HepG2 (cell line): ENCODE measurements around the gene ELP4.

Experiments used
- AHR ChIP-seq: IDR thresholded peaks from 2 replicates; pipeline ENCODE4 v1.6.1; 2018; ENCODE audit warnings: missing genetic modification reagents, missing compliant biosample characterization
- EP300 ChIP-seq, 3 experiments: sonication (generic) in 1 of 3; formaldehyde crosslinking in 1 of 3; IDR thresholded peaks; 2 replicates each; pipeline versions ENCODE4 v1.5.1 to v1.6.1; 2011 to 2020; ENCODE audit warnings: low read depth in 2 of 3, low read length in 2 of 3, borderline replicate concordance in 1 of 3, improper control_type of control experiment in 1 of 3, mild to moderate bottlenecking in 1 of 3, missing genetic modification reagents in 1 of 3, moderate library complexity in 1 of 3
- POLR2A ChIP-seq, 2 experiments: IDR thresholded peaks; 2 replicates each; pipeline ENCODE4 v1.6.1; 2011; ENCODE audit warnings: low read depth in 2 of 2, low read length in 2 of 2, mild to moderate bottlenecking in 1 of 2, moderate library complexity in 1 of 2; ENCODE audit not compliant: insufficient read depth in 1 of 2
- SAFB2 ChIP-seq: sonication (generic); formaldehyde crosslinking; IDR thresholded peaks from 2 replicates; pipeline ENCODE4 v1.5.1; 2020; ENCODE audit warnings: missing genetic modification reagents, low read depth, mild to moderate bottlenecking, borderline replicate concordance
- SIX1 ChIP-seq: sonication (generic); formaldehyde crosslinking; IDR thresholded peaks from 2 replicates; pipeline ENCODE4 v1.4.0; 2020; ENCODE audit warnings: missing genetic modification reagents, borderline replicate concordance
- SSRP1 ChIP-seq: IDR thresholded peaks from 2 replicates; pipeline ENCODE4 v1.6.1; 2016; ENCODE audit warnings: control low read depth
- ZNF674 ChIP-seq: sonication (generic); formaldehyde crosslinking; IDR thresholded peaks from 2 replicates; pipeline ENCODE4 v1.5.0; 2020; ENCODE audit warnings: low read depth, mild to moderate bottlenecking, missing genetic modification reagents
- ZNF746 ChIP-seq: sonication (generic); formaldehyde crosslinking; IDR thresholded peaks from 2 replicates; pipeline ENCODE4 v1.8.0; 2022; ENCODE audit warnings: mild to moderate bottlenecking, missing genetic modification reagents
- ZSCAN21 ChIP-seq: sonication (generic); formaldehyde crosslinking; IDR thresholded peaks from 2 replicates; pipeline ENCODE4 v1.8.0; 2022; ENCODE audit warnings: mild to moderate bottlenecking, missing genetic modification reagents, moderate library complexity, borderline replicate concordance
- TF ChIP-seq, protein P1 (sequence below): sonication (generic); formaldehyde crosslinking; IDR thresholded peaks from 2 replicates; pipeline ENCODE4 v1.4.0; 2020; ENCODE audit warnings: mild to moderate bottlenecking, missing genetic modification reagents
- TF ChIP-seq, protein P2 (sequence below), 2 experiments: sonication (generic) in 1 of 2; formaldehyde crosslinking in 1 of 2; IDR thresholded peaks; 2 replicates each; pipeline versions ENCODE4 v1.5.1 to v1.6.1; 2011 to 2020; ENCODE audit warnings: borderline replicate concordance in 1 of 2, low read depth in 1 of 2, low read length in 1 of 2, mild to moderate bottlenecking in 1 of 2, missing genetic modification reagents in 1 of 2, moderate library complexity in 1 of 2
- TF ChIP-seq, protein P3 (sequence below): sonication (generic); formaldehyde crosslinking; IDR thresholded peaks from 2 replicates; pipeline ENCODE4 v1.5.0; 2020; ENCODE audit warnings: mild to moderate bottlenecking, missing genetic modification reagents, moderate library complexity
- TF ChIP-seq, protein P4 (sequence below): IDR thresholded peaks from 2 replicates; pipeline ENCODE4 v1.6.1; 2016; ENCODE audit warnings: mild to moderate bottlenecking
- TF ChIP-seq, protein P5 (sequence below): sonication (generic); formaldehyde crosslinking; IDR thresholded peaks from 2 replicates; pipeline ENCODE4 v1.4.0; 2020; ENCODE audit warnings: missing genetic modification reagents

DNA sequence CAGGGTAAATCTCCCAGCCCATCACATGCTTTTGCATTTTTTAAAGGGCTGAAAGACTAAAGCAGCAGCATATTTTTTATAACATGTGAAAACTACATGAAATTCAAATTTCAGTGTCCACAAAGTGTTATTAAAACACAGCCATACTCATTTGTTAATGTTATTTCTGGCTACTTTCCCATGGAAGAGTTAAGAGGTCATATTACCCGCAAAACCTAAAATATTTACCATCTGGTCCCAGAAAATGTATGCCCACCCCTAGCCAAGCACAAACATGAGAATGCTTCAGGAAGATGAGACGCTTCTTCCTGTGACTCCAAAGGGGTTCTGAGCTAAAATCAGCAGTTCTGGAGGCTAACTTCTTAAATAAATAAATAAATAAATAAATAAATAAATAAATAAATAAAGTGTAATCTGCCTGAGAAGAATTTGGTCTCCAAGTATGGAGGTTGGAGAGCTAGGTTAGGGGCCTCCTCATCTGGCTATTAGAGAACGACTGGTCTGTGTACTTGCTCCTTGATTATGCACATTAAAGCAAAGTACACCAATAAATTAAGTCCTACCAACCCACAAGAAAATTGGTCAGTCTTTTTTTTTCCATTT is 9.9 kb upstream of the ELP4 start:
- TF ChIP-seq, protein P1, sequence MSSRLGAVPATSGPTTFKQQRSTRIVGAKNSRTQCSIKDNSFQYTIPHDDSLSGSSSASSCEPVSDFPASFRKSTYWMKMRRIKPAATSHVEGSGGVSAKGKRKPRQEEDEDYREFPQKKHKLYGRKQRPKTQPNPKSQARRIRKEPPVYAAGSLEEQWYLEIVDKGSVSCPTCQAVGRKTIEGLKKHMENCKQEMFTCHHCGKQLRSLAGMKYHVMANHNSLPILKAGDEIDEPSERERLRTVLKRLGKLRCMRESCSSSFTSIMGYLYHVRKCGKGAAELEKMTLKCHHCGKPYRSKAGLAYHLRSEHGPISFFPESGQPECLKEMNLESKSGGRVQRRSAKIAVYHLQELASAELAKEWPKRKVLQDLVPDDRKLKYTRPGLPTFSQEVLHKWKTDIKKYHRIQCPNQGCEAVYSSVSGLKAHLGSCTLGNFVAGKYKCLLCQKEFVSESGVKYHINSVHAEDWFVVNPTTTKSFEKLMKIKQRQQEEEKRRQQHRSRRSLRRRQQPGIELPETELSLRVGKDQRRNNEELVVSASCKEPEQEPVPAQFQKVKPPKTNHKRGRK, result no peak
- no peak for TF ChIP-seq POLR2A (IDR thresholded peaks at IDR 0.05; ENCODE audit: insufficient read depth in 1 of 2, low read depth in 2 of 2, low read length in 2 of 2)
- TF ChIP-seq, protein P2, sequence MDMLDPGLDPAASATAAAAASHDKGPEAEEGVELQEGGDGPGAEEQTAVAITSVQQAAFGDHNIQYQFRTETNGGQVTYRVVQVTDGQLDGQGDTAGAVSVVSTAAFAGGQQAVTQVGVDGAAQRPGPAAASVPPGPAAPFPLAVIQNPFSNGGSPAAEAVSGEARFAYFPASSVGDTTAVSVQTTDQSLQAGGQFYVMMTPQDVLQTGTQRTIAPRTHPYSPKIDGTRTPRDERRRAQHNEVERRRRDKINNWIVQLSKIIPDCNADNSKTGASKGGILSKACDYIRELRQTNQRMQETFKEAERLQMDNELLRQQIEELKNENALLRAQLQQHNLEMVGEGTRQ (IDR thresholded peaks at IDR 0.05; ENCODE audit: low read depth, low read length), result no peak
- TF ChIP-seq, protein P2 (CRISPR knock-in tag; IDR thresholded peaks at IDR 0.05; ENCODE audit: borderline replicate concordance), result no peak
- TF ChIP-seq, protein P3, sequence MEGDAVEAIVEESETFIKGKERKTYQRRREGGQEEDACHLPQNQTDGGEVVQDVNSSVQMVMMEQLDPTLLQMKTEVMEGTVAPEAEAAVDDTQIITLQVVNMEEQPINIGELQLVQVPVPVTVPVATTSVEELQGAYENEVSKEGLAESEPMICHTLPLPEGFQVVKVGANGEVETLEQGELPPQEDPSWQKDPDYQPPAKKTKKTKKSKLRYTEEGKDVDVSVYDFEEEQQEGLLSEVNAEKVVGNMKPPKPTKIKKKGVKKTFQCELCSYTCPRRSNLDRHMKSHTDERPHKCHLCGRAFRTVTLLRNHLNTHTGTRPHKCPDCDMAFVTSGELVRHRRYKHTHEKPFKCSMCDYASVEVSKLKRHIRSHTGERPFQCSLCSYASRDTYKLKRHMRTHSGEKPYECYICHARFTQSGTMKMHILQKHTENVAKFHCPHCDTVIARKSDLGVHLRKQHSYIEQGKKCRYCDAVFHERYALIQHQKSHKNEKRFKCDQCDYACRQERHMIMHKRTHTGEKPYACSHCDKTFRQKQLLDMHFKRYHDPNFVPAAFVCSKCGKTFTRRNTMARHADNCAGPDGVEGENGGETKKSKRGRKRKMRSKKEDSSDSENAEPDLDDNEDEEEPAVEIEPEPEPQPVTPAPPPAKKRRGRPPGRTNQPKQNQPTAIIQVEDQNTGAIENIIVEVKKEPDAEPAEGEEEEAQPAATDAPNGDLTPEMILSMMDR (CRISPR knock-in tag), result no peak
- TF ChIP-seq, protein P4, sequence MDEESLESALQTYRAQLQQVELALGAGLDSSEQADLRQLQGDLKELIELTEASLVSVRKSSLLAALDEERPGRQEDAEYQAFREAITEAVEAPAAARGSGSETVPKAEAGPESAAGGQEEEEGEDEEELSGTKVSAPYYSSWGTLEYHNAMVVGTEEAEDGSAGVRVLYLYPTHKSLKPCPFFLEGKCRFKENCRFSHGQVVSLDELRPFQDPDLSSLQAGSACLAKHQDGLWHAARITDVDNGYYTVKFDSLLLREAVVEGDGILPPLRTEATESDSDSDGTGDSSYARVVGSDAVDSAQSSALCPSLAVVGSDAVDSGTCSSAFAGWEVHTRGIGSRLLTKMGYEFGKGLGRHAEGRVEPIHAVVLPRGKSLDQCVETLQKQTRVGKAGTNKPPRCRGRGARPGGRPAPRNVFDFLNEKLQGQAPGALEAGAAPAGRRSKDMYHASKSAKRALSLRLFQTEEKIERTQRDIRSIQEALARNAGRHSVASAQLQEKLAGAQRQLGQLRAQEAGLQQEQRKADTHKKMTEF (CRISPR knock-in tag), result no peak
- TF ChIP-seq AHR (CRISPR knock-in tag), result no peak
- no peak for TF ChIP-seq ZNF746 (CRISPR knock-in tag)
- TF ChIP-seq SIX1 (CRISPR knock-in tag), result no peak
- TF ChIP-seq, protein P5, sequence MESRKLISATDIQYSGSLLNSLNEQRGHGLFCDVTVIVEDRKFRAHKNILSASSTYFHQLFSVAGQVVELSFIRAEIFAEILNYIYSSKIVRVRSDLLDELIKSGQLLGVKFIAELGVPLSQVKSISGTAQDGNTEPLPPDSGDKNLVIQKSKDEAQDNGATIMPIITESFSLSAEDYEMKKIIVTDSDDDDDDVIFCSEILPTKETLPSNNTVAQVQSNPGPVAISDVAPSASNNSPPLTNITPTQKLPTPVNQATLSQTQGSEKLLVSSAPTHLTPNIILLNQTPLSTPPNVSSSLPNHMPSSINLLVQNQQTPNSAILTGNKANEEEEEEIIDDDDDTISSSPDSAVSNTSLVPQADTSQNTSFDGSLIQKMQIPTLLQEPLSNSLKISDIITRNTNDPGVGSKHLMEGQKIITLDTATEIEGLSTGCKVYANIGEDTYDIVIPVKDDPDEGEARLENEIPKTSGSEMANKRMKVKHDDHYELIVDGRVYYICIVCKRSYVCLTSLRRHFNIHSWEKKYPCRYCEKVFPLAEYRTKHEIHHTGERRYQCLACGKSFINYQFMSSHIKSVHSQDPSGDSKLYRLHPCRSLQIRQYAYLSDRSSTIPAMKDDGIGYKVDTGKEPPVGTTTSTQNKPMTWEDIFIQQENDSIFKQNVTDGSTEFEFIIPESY, result no peak
- no peak for TF ChIP-seq EP300 (IDR thresholded peaks at IDR 0.05; ENCODE audit: low read depth in 2 of 2, low read length in 2 of 2)
- TF ChIP-seq EP300 (CRISPR knock-in tag; IDR thresholded peaks at IDR 0.05; ENCODE audit: borderline replicate concordance), result no peak
- TF ChIP-seq ZSCAN21 (CRISPR knock-in tag), result no peak
- TF ChIP-seq SSRP1 (CRISPR knock-in tag), result no peak
- no peak for TF ChIP-seq ZNF674 (CRISPR knock-in tag)
- TF ChIP-seq SAFB2 (CRISPR knock-in tag), result no peak
